Activated CD4-positive, alpha-beta T cell treated with anti-CD3 and anti-CD28 coated beads for 48 hours (primary cell): ENCODE measurements around the gene CASP8AP2.
"Not testable (repeated sequence)": the region's sequence is repeated elsewhere in the genome, so short reads cannot be mapped to it uniquely, and the experiment has no call there.

Experiments used
- DNase-seq: peaks from one replicate; pipeline ENCODE4 v3.0.0-alpha.2; 2020

The CASP8AP2 gene

GRCh38 chr6:89826029-89826528 is 3.6 kb upstream of the CASP8AP2 start:
- no peak for DNase-seq

GRCh38 chr6:89828475-89828987 is 1.1 kb upstream of the CASP8AP2 start:
- DNase-seq, result not testable (repeated sequence)

- DNase-seq, result peak; percentile 39
Measured at GRCh38 chr6:89828988-89829471, 650 bp upstream of the CASP8AP2 start.

GRCh38 chr6:89830170-89830809 is 610 bp downstream of the CASP8AP2 start:
- no peak for DNase-seq

- peak; percentile 57 for DNase-seq
Measured at GRCh38 chr6:89834884-89835792, 5.5 kb downstream of the CASP8AP2 start.

GRCh38 chr6:89836639-89837222 is 7.1 kb downstream of the CASP8AP2 start:
- DNase-seq, result no peak

GRCh38 chr6:89840538-89840937 is 10.9 kb downstream of the CASP8AP2 start:
- DNase-seq, result no peak

- no peak for DNase-seq
Measured at GRCh38 chr6:89842228-89842627, 12.5 kb downstream of the CASP8AP2 start.

GRCh38 chr6:89843070-89843469 is 13.4 kb downstream of the CASP8AP2 start:
- no peak for DNase-seq

- not testable (repeated sequence) for DNase-seq
Measured at GRCh38 chr6:89847513-89847912, 17.8 kb downstream of the CASP8AP2 start.

- DNase-seq, result no peak
Measured at GRCh38 chr6:89853068-89853467, 23.4 kb downstream of the CASP8AP2 start.

GRCh38 chr6:89858041-89858440 is 28.4 kb downstream of the CASP8AP2 start:
- DNase-seq, result no peak

- peak; percentile 15 for DNase-seq
Measured at GRCh38 chr6:89859744-89860143, 30.1 kb downstream of the CASP8AP2 start.

GRCh38 chr6:89862273-89862672 is 32.6 kb downstream of the CASP8AP2 start:
- no peak for DNase-seq

- no peak for DNase-seq
Measured at GRCh38 chr6:89862698-89863097, 33.0 kb downstream of the CASP8AP2 start.

GRCh38 chr6:89866024-89866678 is 36.5 kb downstream of the CASP8AP2 start:
- DNase-seq, result no peak

- no peak for DNase-seq
Measured at GRCh38 chr6:89873721-89874120, 44.0 kb downstream of the CASP8AP2 start.

- DNase-seq, result no peak
Measured at GRCh38 chr6:89874438-89874837, 44.8 kb downstream of the CASP8AP2 start.

- DNase-seq, result no peak
Measured at GRCh38 chr6:89886378-89887120, 56.9 kb downstream of the CASP8AP2 start.

- peak; percentile 15 for DNase-seq
Measured at GRCh38 chr6:89887452-89888137, 57.9 kb downstream of the CASP8AP2 start.

GRCh38 chr6:89888138-89888514 is 58.4 kb downstream of the CASP8AP2 start:
- no peak for DNase-seq
